Measurements from ENCODE around the gene RSAD1. TPM values are rescaled to one million over a fixed set of nuclear protein-coding genes. Genes with fewer than 3 reads are reported as not detected.

RSAD1 gene
- total and polyA plus RNA-seq, 2 donors, result 17.0 to 29.2 TPM

DNA sequence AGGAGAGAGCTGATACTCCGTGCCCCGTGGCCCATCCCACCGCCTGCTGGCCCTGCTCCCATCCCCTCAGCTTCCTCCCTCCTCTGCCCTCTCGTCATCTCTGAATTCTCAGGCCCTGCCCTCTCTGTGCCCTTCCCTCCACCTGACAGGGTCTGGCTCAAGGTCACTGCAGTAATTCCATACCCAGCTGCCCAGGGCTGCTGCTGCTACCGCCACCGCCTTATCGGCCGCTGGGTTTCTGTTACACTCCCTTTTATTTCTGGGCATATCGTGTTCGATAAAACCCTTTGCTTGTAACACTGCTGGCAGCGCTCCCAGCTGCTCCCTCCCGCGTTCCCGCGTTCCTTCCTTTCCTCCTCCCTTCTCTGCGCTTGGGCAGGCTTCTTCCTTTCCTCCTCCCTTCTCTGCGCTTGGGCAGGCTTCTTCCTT is 55.1 kb downstream of the RSAD1 start:
- DNase-seq (ENCODE audit: extremely low spot score), result no peak
- peak overlapping the region; percentile 22 for H3K4me3 ChIP-seq (ENCODE audit: low read depth, low read length)
- 1% methylated on average over 17 of the region's 17 CpGs for WGBS
- H3K36me3 ChIP-seq (ENCODE audit: insufficient read depth), result no peaks in the 10 kb centered on the region
- peak overlapping the region; percentile 29 for H3K27ac ChIP-seq (ENCODE audit: low read depth)
- H3K4me1 ChIP-seq (ENCODE audit: insufficient read depth), result no peaks in the 10 kb centered on the region

DNA sequence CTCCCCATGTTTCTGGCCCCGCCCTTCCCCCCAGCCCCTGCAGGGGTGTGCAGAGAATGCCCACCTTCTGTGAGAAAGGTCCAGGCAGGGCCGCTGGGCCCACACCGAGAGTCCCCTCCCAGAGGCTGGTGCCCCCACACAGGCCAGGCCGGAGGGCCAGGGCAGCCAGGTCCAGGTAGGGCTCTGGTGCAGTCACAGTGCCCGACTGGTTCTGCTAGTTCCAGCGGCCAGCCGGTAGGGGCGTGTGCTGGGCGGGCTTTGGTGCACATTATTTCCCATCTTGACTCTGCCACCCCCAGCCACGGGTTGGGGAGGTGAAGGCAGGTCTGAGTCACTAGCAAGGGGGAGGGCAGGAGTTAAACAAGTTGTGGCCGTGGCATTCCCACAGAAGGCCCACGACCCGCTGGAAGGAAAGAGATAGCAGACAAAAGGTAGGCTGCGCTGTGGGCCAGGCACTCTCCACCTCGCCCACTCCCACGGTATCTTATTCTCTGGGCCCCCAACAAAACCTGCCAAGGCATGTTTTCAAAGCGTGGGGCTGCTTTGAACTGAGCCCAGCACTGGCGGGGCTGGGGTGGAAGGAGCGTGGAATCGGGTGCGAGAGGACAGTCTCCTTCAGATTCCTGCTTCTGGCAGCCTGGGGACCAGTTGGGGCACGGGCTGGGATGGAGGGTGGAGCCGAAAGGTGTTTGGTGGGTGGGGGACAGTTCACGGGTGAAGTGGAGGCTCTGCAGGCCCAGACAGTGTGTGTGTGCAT is 55.7 kb downstream of the RSAD1 start:
- DNase-seq (ENCODE audit: extremely low spot score), result no peak
- Histone ChIP-seq H3K4me1 (ENCODE audit: insufficient read depth) (no peaks in the 10 kb centered on the region), H3K36me3 (ENCODE audit: insufficient read depth) (no peaks in the 10 kb centered on the region), H3K27ac (ENCODE audit: low read depth) (peak overlapping the region; percentile 54), H3K4me3 (ENCODE audit: low read depth, low read length) (peak overlapping the region; percentile 3)
- WGBS, result 61% methylated on average over 24 of the region's 24 CpGs

- H3K4me1 ChIP-seq (ENCODE audit: insufficient read depth), result no peaks in the 10 kb centered on the region
- WGBS, result 94% methylated on average over 2 of the region's 2 CpGs
- H3K27ac ChIP-seq (ENCODE audit: low read depth), result peak overlapping the region; percentile 54
- no peaks in the 10 kb centered on the region for H3K36me3 ChIP-seq (ENCODE audit: insufficient read depth)
- H3K4me3 ChIP-seq (ENCODE audit: low read depth, low read length), result peak overlapping the region; percentile 3
- DNase-seq (ENCODE audit: extremely low spot score), result no peak
Measured at GRCh38 chr17:50534979-50535326, 56.3 kb downstream of the RSAD1 start.

- Histone ChIP-seq H3K4me1 (ENCODE audit: insufficient read depth) (no peaks in the 10 kb centered on the region), H3K4me3 (ENCODE audit: low read depth, low read length) (no peak overlapping the region), H3K36me3 (ENCODE audit: insufficient read depth) (no peaks in the 10 kb centered on the region), H3K27ac (ENCODE audit: low read depth) (no peak overlapping the region)
- WGBS, result 86% methylated on average over 7 of the region's 7 CpGs
- DNase-seq (ENCODE audit: extremely low spot score), result no peak
Measured at GRCh38 chr17:50535407-50535806, 56.7 kb downstream of the RSAD1 start.

Other genes with a start within 250 kb of the RSAD1 start
- gene TMEM92, start 204.4 kb upstream of the RSAD1 start, total RNA-seq, result 1.0 TPM
- gene TMEM92, start 204.4 kb upstream of the RSAD1 start, polyA plus RNA-seq, result 2.5 TPM
- 17.6 TPM for gene XYLT2, start 132.7 kb upstream of the RSAD1 start, total RNA-seq
- 27.8 TPM for gene XYLT2, start 132.7 kb upstream of the RSAD1 start, polyA plus RNA-seq
- 38.6 TPM for gene MRPL27, start 105.7 kb upstream of the RSAD1 start, total RNA-seq
- gene MRPL27, start 105.7 kb upstream of the RSAD1 start, polyA plus RNA-seq, result 99.6 TPM
- gene EME1, start 105.6 kb upstream of the RSAD1 start, total RNA-seq, result 2.7 TPM
- gene EME1, start 105.6 kb upstream of the RSAD1 start, polyA plus RNA-seq, result 0.29 TPM
- 62.5 TPM for gene LRRC59, start 81.3 kb upstream of the RSAD1 start, total RNA-seq
- gene LRRC59, start 81.3 kb upstream of the RSAD1 start, polyA plus RNA-seq, result 48.3 TPM
- gene ACSF2, start 52.6 kb upstream of the RSAD1 start, total RNA-seq, result 23.2 TPM
- gene ACSF2, start 52.6 kb upstream of the RSAD1 start, polyA plus RNA-seq, result 32.6 TPM
- 0.32 TPM for gene CHAD, start 10.0 kb upstream of the RSAD1 start, total RNA-seq
- gene CHAD, start 10.0 kb upstream of the RSAD1 start, polyA plus RNA-seq, result not detected
- gene MYCBPAP, start 29.6 kb downstream of the RSAD1 start, total RNA-seq, result 1.3 TPM
- gene MYCBPAP, start 29.6 kb downstream of the RSAD1 start, polyA plus RNA-seq, result 0.23 TPM
- gene EPN3, start 53.9 kb downstream of the RSAD1 start, total RNA-seq, result 4.4 TPM
- 5.6 TPM for gene EPN3, start 53.9 kb downstream of the RSAD1 start, polyA plus RNA-seq
- 32.5 TPM for gene SPATA20, start 68.3 kb downstream of the RSAD1 start, total RNA-seq
- 32.6 TPM for gene SPATA20, start 68.3 kb downstream of the RSAD1 start, polyA plus RNA-seq
- 6.6 TPM for gene CACNA1G, start 81.9 kb downstream of the RSAD1 start, total RNA-seq
- gene CACNA1G, start 81.9 kb downstream of the RSAD1 start, polyA plus RNA-seq, result 0.15 TPM
- 6.9 TPM for gene ABCC3, start 156.0 kb downstream of the RSAD1 start, total RNA-seq
- gene ABCC3, start 156.0 kb downstream of the RSAD1 start, polyA plus RNA-seq, result 13.4 TPM
- gene ANKRD40, start 229.1 kb downstream of the RSAD1 start, total RNA-seq, result 37.6 TPM
- 34.0 TPM for gene ANKRD40, start 229.1 kb downstream of the RSAD1 start, polyA plus RNA-seq
- 129 TPM for gene LUC7L3, start 240.7 kb downstream of the RSAD1 start, total RNA-seq
- 69.7 TPM for gene LUC7L3, start 240.7 kb downstream of the RSAD1 start, polyA plus RNA-seq

All from urinary bladder (tissue), 4 donors.